Osteocyte (in vitro differentiated cells): ENCODE results near the gene BHLHA9. TPM values are rescaled to one million over a fixed set of nuclear protein-coding genes. Genes with fewer than 3 reads are reported as not detected.

Experiments used
- DNase-seq: peaks from one replicate; pipeline ENCODE4 v3.0.0; 2021; ENCODE audit warnings: mixed read lengths; ENCODE audit not compliant: unreplicated experiment; ENCODE audit errors: extremely low spot score
- H3K27ac Mint-ChIP-seq: one replicate; pipeline ENCODE4 v1.8.0; 2021; ENCODE audit warnings: mild to moderate bottlenecking, mixed read lengths; ENCODE audit not compliant: unreplicated experiment
- H3K27me3 Mint-ChIP-seq: one replicate; pipeline ENCODE4 v1.8.0; 2021; ENCODE audit warnings: mixed read lengths; ENCODE audit not compliant: unreplicated experiment
- H3K36me3 Mint-ChIP-seq: one replicate; pipeline ENCODE4 v1.8.0; 2021; ENCODE audit warnings: mixed read lengths; ENCODE audit not compliant: unreplicated experiment
- H3K4me1 Mint-ChIP-seq: one replicate; pipeline ENCODE4 v1.8.0; 2021; ENCODE audit warnings: mixed read lengths; ENCODE audit not compliant: unreplicated experiment
- H3K4me3 Mint-ChIP-seq: one replicate; pipeline ENCODE4 v1.8.0; 2021; ENCODE audit warnings: mild to moderate bottlenecking, moderate library complexity, mixed read lengths; ENCODE audit not compliant: unreplicated experiment
- H3K9me3 Mint-ChIP-seq: one replicate; pipeline ENCODE4 v1.8.0; 2021; ENCODE audit warnings: mixed read lengths; ENCODE audit not compliant: unreplicated experiment
- CTCF ChIP-seq: fragments of 200-600 bp; sonication (generic); IDR thresholded peaks from 2 replicates; pipeline ENCODE4 v1.5.0; 2021; ENCODE audit warnings: antibody characterized with exemption, mild to moderate bottlenecking, moderate library complexity
- total RNA-seq: library from RNA; stranded (reverse); gene quantifications from 2 replicates; pipeline ENCODE4 v1.2.1, GENCODE V29; 2021

BHLHA9 gene
- total RNA-seq, 1 donor from 2014 or later: not detected

GRCh38 chr17:1264196-1264595, 6.0 kb upstream of the BHLHA9 start:
- H3K36me3 Mint-ChIP-seq: no peaks in the 10 kb centered on the region
- peaks cover 14% of the 10 kb centered on the region for H3K4me1 Mint-ChIP-seq
- TF ChIP-seq CTCF: no peak
- DNase-seq: no peak
- no peak overlapping the region for H3K27ac Mint-ChIP-seq
- no peaks in the 10 kb centered on the region for H3K27me3 Mint-ChIP-seq
- no peaks in the 10 kb centered on the region for H3K9me3 Mint-ChIP-seq
- H3K4me3 Mint-ChIP-seq: no peak overlapping the region

- peak overlapping the region; percentile 79 for H3K27ac Mint-ChIP-seq
- no peaks in the 10 kb centered on the region for H3K27me3 Mint-ChIP-seq
- H3K4me1 Mint-ChIP-seq: peaks cover 10% of the 10 kb centered on the region
- DNase-seq: no peak
- peak overlapping the region; percentile 71 for H3K4me3 Mint-ChIP-seq
- no peaks in the 10 kb centered on the region for H3K36me3 Mint-ChIP-seq
- H3K9me3 Mint-ChIP-seq: no peaks in the 10 kb centered on the region
- TF ChIP-seq CTCF: no peak
Observed at GRCh38 chr17:1267471-1267943, 2.7 kb upstream of the BHLHA9 start.

- peaks cover 3% of the 10 kb centered on the region for H3K27me3 Mint-ChIP-seq
- DNase-seq: no peak
- H3K9me3 Mint-ChIP-seq: no peaks in the 10 kb centered on the region
- H3K4me1 Mint-ChIP-seq: peaks cover 11% of the 10 kb centered on the region
- no peaks in the 10 kb centered on the region for H3K36me3 Mint-ChIP-seq
- TF ChIP-seq CTCF: no peak
- H3K27ac Mint-ChIP-seq: no peak overlapping the region
- H3K4me3 Mint-ChIP-seq: no peak overlapping the region
Observed at GRCh38 chr17:1271030-1271423, 783 bp downstream of the BHLHA9 start.

- no peak overlapping the region for H3K4me3 Mint-ChIP-seq
- H3K4me1 Mint-ChIP-seq: peaks cover 13% of the 10 kb centered on the region
- no peak for DNase-seq
- H3K9me3 Mint-ChIP-seq: no peaks in the 10 kb centered on the region
- H3K27ac Mint-ChIP-seq: no peak overlapping the region
- no peak for TF ChIP-seq CTCF
- peaks cover 6% of the 10 kb centered on the region for H3K27me3 Mint-ChIP-seq
- no peaks in the 10 kb centered on the region for H3K36me3 Mint-ChIP-seq
Observed at GRCh38 chr17:1271441-1271840, 1.2 kb downstream of the BHLHA9 start.

GRCh38 chr17:1272701-1273100, 2.5 kb downstream of the BHLHA9 start:
- Mint-ChIP-seq H3K9me3 (no peaks in the 10 kb centered on the region), H3K27me3 (peaks cover 6% of the 10 kb centered on the region), H3K27ac (no peak overlapping the region), H3K36me3 (no peaks in the 10 kb centered on the region), H3K4me3 (no peak overlapping the region), H3K4me1 (peaks cover 7% of the 10 kb centered on the region)
- DNase-seq: no peak
- no peak for TF ChIP-seq CTCF
